GM21737 (cell line): ENCODE measurements around the gene THRAP3.

ENCODE experiments used
- ATAC-seq: cut with Tn5 transposase; IDR thresholded peaks from one replicate; pipeline ENCODE4 v1.9.1; 2021; ENCODE audit warnings: mild to moderate bottlenecking, moderate library complexity; ENCODE audit not compliant: unreplicated experiment

The THRAP3 gene

GRCh38 chr1:36351227-36351977 lies 127.2 kb downstream of the THRAP3 start:
- ATAC-seq = no peak

- ATAC-seq = no peak
Measured at GRCh38 chr1:36352125-36352909, 128.1 kb downstream of the THRAP3 start.

- no peak for ATAC-seq
Measured at GRCh38 chr1:36352910-36353878, 129.0 kb downstream of the THRAP3 start.

- ATAC-seq = no peak
Measured at GRCh38 chr1:36354486-36354885, 130.2 kb downstream of the THRAP3 start.
